ENCODE data around the gene TFEB. TPM values are rescaled to one million over a fixed set of nuclear protein-coding genes. Genes with fewer than 3 reads are reported as not detected.
A peak's percentile ranks its signal among the peaks of the same experiment; 100 is the strongest.

TFEB gene
- total RNA-seq, 1 experiment from 2014 or later, result 1.6 TPM

DNA sequence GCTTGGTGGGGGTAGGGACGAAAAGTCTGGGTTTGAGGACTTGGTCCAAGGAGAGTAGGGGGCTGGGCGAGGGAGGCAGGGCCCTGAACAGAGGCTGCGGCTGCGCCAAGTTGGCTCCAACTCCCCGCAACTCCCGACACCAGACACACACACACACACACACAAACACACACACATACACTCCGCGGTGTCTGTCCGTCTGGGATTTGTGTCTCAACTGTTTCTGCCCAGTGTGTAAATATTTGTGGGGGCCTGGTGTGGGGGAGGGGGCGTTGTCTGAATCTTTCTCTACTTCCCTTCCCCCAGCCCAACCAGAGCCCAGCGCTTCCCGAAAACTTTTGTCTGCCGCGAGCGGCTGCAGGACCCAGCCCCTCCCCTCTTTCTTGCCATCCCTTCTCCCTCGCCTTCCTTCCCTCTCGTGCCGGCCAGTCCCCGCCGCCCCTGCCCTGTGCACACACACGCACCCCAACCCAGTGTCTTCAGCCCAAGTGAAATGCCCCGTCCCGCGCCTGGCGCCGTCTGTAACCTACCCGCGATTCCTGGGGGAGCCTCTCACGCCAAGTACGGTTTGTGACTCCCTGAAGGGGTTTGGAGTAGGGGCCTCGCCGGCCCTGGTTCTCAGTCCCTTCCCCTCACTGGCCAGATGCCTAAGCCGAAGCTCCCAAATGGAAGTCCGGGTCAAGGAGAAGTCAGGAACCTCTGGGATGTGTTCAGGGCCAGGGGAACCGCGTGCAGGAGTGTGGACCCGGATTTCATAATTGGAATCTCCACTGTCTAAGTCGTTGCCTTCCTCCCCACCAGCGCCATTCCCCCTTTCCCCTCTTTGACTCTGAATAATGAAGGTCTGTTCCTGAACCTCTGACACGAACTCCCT is 96.2 kb downstream of the TFEB start:
- no peak for DNase-seq (ENCODE audit: low spot score)

DNA sequence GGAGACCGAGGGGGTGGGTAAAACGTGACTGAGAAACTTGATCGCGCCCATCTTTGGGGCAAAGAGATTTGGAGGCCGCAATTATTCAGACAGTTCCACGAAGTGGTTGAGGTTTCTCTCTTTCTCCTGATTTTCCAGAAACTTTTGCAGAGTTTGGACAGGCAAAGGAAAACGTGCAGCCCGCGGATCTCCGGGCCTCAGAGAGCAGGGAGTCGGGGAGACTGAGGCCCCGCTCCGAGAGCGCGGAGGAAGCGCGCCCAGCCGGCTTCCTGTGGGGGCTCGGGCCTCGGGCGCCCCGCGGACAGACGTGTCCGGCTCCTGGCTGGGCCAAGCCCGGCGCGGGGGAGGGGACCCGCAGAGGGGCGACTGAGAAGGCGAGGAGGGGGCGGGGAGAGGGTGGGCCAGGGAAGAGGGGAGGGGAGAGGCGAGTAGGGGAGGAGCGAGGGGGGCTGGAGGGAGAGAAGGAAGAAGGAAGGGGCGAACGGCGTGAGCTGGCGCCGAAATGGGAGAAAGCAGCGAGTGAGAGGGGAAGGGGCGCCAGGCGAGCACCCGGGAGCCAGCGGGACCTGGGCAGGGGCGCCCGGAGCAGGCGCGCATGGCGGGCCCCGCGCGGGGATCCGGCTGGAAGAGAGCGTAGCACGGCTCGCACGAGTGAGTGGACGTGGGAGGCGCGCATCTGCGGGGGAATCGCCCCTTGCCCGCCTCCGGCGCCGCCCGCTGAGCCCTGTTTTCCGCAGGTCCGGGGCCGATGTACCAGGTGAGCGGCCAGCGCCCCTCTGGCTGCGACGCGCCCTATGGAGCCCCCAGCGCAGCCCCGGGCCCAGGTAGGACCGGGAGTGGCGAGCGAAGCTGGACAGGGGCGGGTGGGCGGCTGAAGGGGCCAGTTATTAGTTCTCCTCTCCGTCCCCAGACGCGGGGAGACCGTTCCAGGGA is 97.1 kb downstream of the TFEB start, which contains the start of gene MDFI:
Gene MDFI, plus strand, starts transcription at position 467 of the 933 bp plus-strand sequence. Its CDS starts 282 bp downstream, at position 749.
- DNase-seq (ENCODE audit: low spot score), result no peak

DNA sequence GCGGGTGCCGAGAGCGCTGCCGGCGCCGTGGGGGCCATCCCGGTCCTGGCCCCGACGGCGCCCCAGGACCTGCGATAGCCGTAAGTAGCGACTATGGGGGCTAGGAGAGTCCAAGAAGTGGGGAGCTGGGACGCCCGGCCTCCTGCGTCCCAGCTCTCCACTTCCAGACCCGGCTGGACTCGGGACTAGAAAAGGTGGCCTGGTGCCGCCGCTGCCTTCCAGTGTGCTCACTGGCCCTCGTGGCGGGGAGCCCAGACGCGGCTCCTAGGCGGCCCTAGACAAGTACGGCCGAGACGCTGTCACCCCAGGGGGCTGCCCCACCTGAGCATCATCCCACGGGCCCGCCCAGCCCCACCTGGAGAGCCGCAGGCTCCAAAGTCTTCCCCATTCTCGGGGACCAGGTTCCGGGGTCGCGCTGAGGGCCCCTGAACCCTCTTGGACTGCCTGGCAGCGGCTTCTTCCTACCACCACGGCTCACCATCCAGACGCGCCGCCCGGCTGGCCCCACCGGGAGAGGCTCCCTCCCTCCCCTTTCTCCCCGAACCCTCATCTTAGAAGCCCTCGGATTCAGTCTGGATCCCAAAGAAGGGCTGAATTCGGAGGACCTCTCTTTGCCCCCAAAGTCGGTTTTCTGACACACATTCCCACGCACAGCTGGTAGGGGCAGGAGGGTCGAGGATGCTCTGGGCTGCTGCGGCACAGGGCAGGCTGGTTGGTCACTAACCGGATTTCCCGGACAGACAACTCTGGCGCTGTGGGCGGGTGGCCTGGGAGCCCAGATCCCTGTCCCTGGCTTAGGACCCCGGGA is 98.0 kb downstream of the TFEB start:
- DNase-seq (ENCODE audit: low spot score), result no peak

DNA sequence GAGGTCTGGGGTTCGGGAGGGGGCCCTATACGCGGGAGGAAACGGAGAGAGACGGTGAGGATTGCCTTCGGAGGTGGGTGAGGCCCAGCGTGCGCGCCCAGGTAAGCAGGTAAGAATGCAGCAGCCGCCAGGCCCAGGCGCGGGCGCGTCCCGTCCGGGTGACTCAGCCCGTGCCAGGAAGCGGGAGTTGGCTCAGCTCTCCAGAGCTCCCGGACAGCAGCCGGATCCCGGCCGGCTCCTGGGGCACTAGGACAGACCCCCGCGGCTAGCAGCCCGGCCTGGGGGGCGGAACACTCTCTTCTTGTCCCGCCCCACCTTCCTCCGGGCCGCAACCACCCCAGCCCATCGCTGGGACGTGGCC is 98.6 kb downstream of the TFEB start:
- no peak for DNase-seq (ENCODE audit: low spot score)

DNA sequence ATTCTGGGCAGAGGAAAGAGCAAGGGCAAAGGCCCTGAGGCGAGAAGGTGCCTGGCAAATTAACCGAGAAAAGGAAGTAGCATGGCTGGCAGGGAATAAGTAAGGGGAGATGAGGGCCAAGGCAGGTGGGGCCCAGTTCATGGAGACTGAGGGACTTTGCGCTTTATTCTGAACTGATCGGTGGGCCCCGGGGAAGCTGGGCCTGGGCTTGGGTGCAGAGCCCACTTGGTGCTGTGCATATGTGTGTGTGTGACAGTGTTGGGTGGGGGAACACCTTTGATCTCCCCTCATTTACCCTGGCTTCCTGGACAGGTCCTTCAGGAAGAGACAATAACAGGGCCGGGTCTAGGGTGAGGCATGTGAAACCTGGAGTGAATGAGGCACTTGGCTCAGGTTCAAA is 100.0 kb downstream of the TFEB start:
- no peak for DNase-seq (ENCODE audit: low spot score)

DNA sequence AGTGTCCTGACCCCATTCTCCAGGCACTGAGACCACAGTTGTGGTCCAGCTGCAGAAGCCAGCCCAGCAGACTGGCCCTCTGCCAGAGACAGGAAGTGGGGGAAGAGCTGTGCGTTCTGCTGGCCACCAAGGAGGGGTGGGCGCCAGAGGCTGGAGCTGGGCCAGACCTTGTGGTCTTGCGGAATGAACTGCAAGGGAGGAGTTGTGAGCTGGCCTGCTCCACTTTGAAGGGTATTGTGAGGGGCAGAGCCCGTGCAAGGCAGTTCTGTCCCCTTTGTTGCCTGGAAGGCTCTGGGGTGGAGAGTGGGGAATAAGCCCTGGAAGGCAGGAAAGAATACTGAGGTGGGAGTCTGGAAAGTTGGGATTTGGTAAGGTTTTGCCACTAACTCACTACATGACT is 100.8 kb downstream of the TFEB start:
- peak; percentile 60 for DNase-seq (ENCODE audit: low spot score)

Other genes with a start within 250 kb of the TFEB start
- 2.7 and 3.1 TPM in 2 replicates for gene FOXP4, start 189.2 kb downstream of the TFEB start, total RNA-seq (2014; rRNA removed; shearing (Covaris generic))
- gene MDFI, start 97.1 kb downstream of the TFEB start, total RNA-seq (2014; rRNA removed; shearing (Covaris generic)), result 0.72 TPM in 1 of 2 replicates, not detected in the other
- gene PGC, start 11.8 kb upstream of the TFEB start, total RNA-seq (2014; rRNA removed; shearing (Covaris generic)), result not detected in 2 replicates
- 0.66 and 1.1 TPM in 2 replicates for gene FRS3, start 44.3 kb upstream of the TFEB start, total RNA-seq (2014; rRNA removed; shearing (Covaris generic))
- not detected in 2 replicates for gene PRICKLE4, start 45.2 kb upstream of the TFEB start, total RNA-seq (2014; rRNA removed; shearing (Covaris generic))
- gene TOMM6, start 52.1 kb upstream of the TFEB start, total RNA-seq (2014; rRNA removed; shearing (Covaris generic)), result 222 and 348 TPM in 2 replicates
- 1.4 and 1.8 TPM in 2 replicates for gene USP49, start 159.8 kb upstream of the TFEB start, total RNA-seq (2014; rRNA removed; shearing (Covaris generic))
- 49.4 and 51.8 TPM in 2 replicates for gene MED20, start 185.5 kb upstream of the TFEB start, total RNA-seq (2014; rRNA removed; shearing (Covaris generic))
- 25.0 and 27.8 TPM in 2 replicates for gene BYSL, start 185.9 kb upstream of the TFEB start, total RNA-seq (2014; rRNA removed; shearing (Covaris generic))
- 50.0 and 51.3 TPM in 2 replicates for gene CCND3, start 206.2 kb upstream of the TFEB start, total RNA-seq (2014; rRNA removed; shearing (Covaris generic))